Fibroblast of skin of right quadriceps (primary cell): Measurements from ENCODE around the gene PDGFRB.

ENCODE experiments used
- DNase-seq: peaks from one replicate; pipeline ENCODE4 v3.0.0-alpha.2; 2013

The PDGFRB gene

DNA sequence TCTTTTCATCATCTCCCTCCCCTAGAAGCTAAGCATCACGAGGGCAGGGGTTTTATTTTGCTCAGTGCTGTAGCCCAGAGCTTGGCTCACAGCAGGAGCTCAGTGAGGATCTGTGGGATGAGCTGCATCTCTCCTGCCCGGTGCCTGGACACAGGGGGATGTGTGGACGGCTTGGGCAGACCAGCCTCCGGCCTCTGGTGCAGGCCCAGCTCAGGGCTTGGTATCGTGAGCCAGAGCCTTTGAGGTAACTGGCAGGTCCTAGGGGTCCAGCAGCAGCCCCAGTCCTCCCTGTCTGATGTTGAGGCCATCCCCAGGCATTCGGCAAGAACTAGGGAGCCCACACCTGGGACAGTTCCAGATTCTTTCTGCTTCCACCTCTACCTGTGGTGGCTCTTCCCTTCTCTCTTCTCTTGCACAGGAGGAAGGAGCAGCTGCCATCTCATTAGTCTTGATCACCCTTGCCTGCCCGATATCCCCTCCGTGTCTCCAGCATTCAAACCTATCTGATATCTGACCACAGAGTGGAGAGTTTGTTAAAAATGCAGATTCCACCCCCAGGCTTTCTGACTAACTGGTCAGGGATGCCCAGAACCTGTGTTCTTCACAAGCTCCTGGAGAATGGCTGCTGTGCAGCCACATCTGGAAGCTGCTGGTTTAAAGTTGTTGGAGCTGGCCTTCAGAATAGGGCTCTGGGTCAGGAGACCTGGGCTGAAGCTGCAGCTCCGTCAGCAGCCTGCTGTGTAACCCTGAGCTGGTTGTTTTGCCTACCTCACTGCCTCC lies 26.3 kb upstream of the PDGFRB start:
- no peak for DNase-seq

DNA sequence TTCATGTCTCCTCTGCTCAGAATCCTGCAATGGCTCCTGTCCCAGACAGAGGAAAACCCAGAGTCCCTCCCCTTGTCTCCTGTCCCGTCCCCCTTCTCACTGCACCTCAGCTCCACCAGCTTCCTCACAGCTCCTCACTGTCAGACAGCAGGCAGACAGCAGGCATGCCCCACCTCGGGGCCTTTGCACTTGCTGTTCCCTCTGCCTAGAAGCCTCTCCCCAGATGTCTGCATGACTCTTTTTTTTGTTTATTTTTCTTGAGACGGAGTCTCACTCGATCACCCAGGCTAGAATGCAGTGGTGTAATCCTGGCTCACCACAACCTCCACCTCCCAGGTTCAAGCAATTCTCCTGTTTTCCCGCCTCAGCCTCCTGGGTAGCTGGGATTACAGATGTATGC lies 25.4 kb upstream of the PDGFRB start:
- DNase-seq, result peak; percentile 45

DNA sequence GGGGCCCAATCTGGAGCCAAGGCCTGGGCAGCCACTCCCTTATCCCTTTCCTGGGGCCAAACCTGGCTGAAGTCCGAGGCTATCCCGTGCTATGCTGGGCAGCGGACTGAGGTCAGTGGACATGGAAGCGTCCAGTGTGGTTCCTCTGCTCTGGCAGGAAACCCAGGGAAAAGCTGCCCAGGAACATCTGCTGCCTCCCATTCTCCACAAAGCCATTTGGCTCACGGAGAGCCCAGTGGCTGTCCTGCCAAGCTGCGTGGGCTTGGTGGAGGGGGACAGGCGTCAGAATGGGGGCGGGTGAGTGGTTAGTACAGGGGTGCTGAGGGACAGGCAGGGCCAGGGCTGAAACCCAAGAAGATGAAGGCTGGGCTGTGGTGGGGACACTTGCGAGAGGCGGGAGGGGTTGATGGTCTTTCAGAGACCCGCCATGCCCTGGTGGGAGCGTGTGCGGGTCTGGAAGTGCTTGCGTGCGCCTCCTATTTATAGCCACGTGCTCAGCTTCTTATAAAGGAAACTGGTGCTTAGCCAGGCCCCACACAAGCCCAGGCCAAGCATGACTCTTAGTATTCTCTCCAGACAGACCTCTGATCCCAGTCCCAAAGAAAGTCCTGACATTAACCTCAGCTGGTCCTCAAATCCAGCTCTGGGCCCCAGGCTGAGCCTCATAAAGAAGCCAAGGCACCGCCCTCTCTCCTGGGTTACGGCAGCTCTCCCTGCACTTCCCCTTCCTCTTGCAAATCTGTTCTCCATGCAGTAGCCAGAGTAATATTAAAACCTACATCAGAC lies 24.8 kb upstream of the PDGFRB start:
- DNase-seq, result no peak

DNA sequence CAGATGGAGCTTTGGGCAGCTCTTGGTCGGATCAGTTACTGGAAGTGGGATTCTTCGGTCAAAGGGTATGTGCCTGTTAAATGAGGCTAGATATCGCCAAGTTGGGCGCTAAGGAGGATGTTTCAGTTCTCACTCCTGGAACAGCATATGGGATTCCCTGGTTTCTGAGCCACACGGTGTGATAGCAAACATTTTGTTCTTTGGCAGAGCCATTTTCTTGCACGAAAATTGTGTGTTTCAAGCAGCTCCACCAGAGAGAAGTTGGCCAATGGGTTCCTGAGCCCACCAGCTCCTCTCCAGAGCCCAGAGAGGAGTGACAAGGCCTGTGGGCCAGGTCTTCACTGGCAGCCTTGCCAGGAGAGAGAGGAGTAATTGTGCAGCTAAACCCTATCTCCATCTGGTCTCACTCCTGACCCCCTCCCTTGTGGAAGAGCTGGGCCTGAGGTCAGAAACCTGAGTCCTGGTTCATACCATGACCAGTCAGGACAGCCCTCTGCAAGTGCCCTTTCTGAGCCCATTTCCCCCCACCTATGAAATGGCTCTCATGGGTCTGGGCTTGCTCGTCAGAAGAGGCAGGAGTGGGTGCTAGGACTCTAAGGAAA lies 23.5 kb upstream of the PDGFRB start:
- no peak for DNase-seq

DNA sequence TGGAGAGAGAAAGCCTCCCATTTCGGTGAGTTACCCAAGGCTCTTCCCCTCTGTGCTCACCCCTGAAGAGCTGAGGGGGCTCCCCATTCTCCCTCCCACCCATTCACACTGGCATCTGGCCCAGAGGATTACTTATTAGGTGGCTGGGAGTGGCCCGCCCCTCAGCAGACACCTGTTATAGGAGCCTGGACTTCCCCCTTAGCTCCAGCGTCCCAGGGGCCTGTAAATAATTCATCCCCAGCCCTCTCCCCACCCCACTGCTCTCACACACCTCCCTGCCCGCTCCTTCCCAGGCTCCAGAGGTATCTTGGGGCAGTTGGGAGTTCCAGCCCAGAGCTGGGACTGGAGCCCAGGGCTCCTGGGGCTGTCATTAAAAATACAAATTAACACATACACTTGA lies 22.6 kb upstream of the PDGFRB start:
- DNase-seq, result no peak

DNA sequence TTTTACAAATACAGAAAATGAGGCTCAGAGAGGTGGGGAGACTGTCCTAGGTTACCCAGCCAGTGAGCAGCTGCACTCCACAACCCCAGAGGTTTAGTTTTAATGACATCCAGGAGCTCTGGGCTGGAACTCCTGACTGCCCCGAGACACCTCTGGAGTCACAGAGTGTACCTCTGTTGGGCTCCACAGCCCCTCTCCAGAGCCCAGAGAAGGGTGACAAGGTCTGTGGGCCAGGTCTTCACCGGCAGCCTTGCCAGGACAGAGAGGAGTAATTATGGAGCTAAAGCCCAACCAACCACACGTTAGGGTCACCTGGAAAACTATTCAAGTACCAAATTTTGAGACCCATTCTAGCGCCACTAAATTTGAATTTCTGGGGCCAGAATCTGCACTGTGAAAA lies 22.1 kb upstream of the PDGFRB start:
- no peak for DNase-seq

DNA sequence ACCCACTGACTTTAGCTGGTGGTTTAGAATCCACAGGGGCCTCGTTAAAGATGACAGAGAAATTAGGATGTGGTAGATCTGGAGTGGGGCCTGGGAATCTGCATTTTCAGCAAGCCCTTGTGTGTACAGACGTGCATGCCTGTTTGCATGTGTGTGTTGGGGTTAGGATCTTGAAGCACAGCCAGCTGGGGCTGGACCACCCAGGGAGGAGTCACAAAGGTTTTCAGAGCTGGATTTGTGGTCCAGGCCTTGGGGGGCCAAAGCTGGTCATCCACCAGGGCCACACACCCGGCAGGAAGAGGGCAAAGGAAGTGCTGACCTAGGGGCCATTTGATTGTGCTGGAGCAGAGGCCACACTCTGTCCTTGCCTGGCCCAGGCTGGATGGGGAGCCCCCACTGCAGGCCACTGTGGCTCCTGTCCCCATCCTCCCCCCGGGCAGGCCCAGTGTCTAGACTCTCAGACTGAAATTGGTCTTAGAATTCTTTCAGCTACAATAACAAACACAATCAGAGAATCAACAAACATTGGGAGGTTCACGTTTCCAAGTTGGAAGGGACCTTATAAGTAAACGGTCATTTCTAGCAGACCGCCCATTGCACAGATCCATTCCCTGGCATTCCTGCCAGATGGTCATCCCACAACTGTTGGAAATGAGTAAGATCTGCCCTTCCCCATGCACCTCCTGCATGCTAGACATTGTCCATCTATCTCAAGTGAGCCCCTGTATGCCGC lies 21.3 kb upstream of the PDGFRB start:
- DNase-seq, result no peak

DNA sequence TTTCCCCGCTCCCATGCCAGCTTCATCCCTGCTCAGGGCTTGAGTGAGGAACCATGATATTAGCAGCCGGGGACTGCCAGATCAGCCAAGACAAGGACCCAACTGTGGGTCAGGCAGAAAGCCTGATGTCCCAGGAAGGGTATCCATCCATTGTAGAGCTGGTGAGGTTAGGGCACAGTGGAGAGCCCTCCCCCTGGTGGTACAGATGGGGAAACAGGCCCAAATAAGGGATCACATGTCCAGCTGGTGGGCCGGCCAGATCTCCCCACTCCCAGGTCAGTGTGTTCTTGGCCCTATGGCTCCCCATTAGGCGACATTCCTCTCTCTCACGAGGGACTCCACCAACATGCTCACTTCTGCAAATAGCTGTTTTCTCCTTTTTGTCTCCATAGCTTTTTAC lies 19.9 kb upstream of the PDGFRB start:
- peak; percentile 29 for DNase-seq

DNA sequence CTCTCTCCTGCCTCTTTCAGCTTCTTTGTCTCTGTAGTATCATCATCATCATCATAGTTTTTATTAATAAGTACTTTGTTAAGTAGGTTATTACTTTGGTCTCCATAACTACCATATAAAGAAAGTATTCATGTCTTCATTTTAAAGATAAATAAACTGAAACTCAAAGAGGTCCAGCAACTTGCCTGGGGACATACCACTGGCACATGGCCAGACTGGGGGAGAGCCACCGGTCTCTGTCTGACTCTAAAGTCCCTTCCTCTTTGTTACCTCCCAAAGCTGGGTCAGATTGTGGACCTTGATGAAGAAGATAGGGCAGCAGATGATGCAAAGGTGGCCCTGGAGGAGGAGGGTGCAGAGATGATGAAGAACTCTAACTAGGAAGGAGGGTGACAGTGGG lies 19.4 kb upstream of the PDGFRB start:
- no peak for DNase-seq

DNA sequence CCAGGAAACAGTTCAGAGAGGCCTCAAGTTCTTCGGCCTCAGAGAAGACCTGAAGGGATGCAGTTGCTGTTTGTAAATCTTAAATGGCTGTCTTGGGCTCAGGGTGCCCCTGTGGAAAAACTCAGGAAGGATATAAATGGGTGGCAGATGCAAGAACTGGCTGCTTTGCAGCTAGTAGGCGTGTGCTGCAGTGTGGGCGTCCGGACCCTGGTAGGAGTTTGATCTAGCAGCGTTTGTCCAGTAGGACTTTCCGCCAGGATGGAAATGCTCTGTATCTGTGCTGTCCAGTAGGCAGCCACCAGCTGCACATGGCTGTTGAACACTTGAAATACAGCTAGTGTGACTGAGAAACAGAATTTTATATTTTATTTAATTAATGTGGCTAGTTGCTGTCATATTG lies 18.6 kb upstream of the PDGFRB start:
- no peak for DNase-seq

DNA sequence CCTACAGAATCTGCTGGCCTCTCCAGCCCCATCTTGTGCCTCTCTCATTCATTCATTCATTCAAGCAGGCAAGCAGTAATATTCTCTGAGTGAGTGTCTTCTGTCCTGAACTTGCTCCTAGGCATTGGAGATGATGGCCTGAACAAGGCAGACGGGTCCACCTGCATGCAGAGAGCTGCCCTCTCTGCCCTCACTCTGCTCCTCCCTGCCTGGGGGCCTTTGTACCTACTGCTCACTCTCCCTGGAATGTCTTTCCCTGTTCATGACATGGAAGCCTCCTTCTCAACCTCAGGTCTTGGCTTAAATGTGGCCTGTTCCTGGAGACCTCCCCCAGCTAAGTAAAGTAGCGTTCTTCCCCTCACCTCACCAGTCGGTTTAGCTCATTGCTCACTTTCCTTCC lies 17.5 kb upstream of the PDGFRB start:
- DNase-seq, result no peak

DNA sequence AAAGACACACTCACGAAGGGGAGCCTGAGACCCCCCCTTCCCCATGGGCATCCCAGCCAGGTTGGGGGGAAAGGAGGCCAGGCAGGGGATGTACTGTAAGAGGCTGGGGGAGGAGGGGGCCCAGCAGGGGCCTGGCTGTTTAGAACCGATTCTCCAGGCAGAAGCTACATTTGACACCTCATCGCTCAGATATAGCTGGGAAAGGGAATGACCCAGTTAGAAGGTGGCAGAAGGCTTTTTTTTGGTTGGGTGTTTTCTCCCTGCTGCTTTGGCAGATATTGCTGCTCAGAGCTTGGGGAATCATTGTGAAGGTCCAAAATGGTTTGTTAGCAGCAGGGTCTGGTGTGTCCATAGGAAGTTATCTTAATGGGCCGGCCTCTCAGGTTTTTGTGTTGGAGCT lies 16.9 kb upstream of the PDGFRB start:
- DNase-seq, result no peak

DNA sequence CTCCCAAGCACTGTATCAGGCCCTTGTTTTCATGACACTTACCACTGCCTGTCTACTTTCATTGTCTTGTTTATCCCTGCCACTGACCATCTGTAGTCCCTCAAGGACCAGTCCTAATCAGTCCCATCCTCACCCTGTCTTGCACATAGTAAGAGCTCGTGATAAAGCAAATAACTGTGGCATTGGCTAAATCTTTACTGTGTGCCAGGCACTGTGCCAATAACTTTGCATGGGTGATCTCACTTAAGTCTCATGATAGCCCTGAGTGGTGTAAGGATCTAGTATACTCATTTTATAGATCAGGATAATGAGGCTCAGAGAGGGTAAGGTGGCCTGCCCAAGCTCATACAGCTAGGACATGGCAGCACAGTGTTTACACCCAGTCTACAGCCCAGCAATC lies 16.5 kb upstream of the PDGFRB start:
- DNase-seq, result no peak

DNA sequence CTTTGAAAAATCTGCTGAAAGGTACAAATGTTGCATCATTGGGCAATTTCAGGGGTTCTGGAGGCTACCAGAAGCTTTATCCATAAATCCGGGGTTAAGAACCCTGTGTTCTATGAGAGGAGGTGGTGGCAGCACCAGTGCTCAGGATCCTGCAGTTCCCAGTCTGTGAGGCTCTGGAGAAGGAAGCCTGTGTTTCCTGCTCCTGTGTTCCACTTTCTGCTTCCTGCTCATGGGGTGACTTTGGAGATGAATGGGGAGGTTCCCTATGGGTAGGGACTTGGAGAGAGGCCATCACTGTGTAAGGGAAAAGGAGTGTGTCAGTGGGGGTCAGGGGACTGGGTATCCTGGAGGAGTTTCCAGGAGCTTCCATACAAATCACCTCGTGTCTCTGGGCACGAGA lies 13.2 kb upstream of the PDGFRB start:
- DNase-seq, result no peak

DNA sequence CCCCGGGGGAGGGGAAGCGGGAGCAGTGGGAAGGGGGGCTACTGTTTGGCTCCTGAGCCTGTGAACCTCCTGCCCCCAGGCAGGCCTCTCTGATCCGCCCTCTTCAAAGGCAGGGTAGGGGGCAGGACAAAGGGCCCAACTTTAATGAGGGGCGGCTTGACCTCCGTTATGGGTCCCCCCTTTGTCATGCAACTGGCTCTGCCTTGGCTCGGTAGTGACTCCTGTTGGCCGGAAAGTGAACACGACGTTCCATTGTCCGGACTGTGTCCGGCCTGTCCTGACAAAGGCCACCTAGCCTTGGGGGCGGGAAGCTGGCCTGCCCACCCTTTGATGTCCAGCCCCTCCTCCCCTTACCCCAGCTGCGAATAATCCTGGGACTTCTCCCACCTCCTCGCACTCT lies 12.3 kb upstream of the PDGFRB start:
- DNase-seq, result no peak

DNA sequence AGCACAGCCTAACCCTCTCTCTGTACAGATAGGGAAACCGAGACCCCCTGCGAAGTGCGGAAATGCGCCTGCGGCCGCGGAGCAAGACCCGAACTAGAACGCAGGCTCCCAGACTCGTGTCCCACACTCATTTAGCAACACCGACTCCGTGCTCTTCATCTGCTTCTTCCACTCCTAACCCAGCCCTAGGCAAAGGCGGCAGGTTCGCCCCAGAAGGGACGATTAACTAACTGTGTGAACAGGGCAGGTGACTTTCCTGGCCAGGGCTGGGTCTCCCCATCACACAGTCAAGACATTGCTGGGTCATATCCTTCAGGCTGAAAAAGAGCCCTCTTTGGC lies 11.8 kb upstream of the PDGFRB start:
- DNase-seq, result no peak

DNA sequence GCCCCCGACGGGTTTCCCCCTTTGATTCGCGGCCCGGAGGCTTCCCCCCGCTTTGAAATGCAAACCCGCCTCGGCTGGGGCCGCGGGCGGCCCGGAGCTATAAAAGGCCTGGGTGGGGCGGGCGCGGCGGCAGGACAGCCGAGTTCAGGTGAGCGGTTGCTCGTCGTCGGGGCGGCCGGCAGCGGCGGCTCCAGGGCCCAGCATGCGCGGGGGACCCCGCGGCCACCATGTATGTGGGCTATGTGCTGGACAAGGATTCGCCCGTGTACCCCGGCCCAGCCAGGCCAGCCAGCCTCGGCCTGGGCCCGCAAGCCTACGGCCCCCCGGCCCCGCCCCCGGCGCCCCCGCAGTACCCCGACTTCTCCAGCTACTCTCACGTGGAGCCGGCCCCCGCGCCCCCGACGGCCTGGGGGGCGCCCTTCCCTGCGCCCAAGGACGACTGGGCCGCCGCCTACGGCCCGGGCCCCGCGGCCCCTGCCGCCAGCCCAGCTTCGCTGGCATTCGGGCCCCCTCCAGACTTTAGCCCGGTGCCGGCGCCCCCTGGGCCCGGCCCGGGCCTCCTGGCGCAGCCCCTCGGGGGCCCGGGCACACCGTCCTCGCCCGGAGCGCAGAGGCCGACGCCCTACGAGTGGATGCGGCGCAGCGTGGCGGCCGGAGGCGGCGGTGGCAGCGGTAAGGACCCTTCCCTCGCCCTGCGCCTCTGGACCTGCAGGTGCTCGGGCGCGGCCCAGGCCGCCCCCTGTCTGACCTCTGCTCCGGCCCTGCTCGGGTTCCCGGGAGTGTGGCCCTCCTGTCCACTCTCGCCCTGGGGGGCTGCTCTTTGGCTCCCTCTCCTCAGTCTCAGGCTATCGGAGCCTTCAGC lies 11.2 kb upstream of the PDGFRB start, which contains the start of gene CDX1:
Gene CDX1, plus strand, starts transcription at position 129 of the 862 bp plus-strand sequence. Its CDS starts 99 bp downstream, at position 228.
- DNase-seq, result no peak

DNA sequence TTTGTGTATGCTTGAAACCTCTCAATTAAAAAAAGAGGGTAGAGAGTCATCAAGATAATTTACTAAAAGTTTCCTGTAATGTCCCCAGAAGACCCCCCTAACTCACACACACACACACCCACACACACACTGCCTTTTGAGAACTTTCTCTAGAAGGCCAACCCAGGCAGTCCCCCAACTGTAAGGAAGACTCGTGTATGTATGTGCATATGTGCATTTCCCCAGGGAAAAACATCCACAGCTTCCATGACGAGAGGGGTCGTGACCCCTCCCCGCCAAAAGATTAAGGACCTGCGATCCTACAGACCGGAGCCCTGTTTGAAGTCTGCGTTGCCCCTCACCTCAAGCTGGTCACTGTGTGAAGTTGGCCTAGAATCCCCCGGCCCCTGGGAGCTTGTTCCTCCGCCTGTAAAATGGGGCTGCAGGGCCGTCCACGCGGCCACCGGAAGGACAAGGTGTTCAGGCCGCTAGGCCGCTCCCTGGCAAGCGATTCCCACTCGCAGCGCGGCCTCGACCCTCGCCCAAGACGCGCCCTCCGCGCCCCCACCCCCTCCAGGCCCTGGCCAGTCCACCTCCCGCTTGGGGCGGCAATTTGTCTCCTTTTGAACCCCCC lies 10.5 kb upstream of the PDGFRB start:
- no peak for DNase-seq

DNA sequence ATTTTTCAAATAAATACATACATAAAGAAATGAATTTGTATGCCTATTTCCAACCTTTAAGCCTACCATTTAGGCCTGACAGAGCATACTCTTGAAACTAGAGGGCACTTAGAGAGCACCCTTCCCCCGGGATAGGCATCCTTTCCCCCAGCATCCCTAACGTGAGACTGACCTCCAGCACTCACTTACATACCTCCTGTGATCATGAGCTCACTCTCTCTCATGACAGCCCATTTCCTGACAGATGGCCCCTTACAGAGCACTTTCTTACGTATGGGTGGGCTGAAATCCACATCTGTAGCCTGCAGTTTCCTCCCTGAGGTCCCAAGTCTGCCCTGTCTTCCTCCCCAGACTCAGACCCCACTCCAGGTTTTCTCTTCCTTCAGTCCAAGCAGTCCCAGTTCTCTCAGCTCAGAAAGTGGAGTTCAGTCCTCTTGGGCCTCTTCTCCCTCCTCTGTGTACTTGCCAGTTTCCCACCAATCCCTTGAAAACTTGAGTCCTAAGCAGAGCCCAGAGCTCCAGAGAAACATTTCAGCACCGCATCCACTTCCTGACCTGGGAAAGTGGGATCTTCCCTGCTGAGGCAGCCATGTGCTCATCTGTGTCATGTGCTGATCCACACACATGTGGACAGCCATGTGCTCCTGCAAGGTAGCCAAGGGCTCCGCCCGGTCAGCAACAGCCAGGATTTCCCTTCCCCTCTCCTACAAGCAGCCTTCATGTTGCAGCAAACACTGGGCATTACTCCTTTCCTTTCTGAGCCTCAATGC lies 8.8 kb upstream of the PDGFRB start:
- DNase-seq, result no peak

DNA sequence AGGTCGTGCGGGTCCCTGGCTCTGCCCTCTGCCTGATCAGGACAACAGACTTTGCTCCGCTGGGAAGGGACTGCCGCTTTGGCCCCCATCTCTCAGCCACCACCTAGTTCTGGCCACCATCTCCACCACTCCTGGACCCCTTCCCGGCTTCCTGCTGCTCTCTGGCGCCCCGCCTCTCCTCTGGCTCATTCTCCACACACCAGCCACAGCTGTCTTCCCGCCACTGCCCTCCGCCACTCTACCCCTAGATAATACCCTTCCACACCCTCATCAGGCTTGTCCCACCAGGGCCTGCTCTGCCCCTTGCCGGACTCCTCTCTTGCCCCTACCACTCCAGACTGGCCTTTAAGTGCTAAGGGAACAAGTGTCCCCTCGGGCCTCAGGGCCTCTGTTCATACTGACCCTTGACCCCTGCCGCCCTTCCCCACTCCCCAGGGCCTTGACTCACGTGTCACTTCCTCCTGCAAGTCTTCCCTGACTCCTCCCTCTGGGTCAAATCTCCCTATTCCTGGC lies 8.0 kb upstream of the PDGFRB start:
- no peak for DNase-seq

DNA sequence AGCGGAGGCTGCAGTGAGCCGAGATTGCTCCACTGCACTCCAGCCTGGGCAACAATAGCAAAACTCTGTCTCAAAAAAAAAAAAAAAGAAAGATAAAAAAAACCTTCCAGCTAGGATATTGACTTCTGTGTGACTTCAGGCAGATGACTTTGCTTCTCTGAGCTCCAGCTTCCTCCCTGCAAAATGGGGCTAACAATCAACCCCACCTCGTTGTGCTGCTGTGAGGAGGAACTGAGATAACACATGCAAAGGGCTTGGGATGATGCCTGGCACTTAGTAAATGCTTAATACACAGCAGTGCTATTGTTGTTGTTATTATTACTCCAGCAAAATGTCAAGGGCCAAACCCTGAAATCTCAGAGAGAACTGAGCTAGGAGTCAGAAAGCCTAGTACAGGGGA lies 7.4 kb upstream of the PDGFRB start:
- no peak for DNase-seq
